ENCODE results near the gene BANF2. TPM values are rescaled to one million over a fixed set of nuclear protein-coding genes. Genes with fewer than 3 reads are reported as not detected.
A peak's percentile ranks its signal among the peaks of the same experiment; 100 is the strongest.

BANF2 gene
- total and polyA plus RNA-seq, 2 experiments from 2014 or later, result not detected

- Histone ChIP-seq H3K9me3 (ENCODE audit: low read depth) (no peaks in the 10 kb centered on the region), H2AFZ (no peak overlapping the region), H3K79me2 (ENCODE audit: insufficient read depth) (no peaks in the 10 kb centered on the region), H3K9me2 (ENCODE audit: insufficient read depth) (no peaks in the 10 kb centered on the region), H3K36me3 (ENCODE audit: low read depth) (no peaks in the 10 kb centered on the region), H3K27ac (no peak overlapping the region), H3K27me3 (replicated peaks; ENCODE audit: insufficient read depth) (peaks cover 7% of the 10 kb centered on the region), H3K4me2 (ENCODE audit: unreplicated experiment) (no peak overlapping the region), H3K9ac (no peak overlapping the region), H3K4me3 (no peak overlapping the region), H3K4me1 (ENCODE audit: insufficient read depth) (peaks cover 19% of the 10 kb centered on the region), H4K20me1 (ENCODE audit: insufficient read depth) (no peaks in the 10 kb centered on the region), H3F3A (ENCODE audit: insufficient read depth) (peaks cover 11% of the 10 kb centered on the region)
- 57 to 59% methylated on average over 5 of the region's 5 CpGs for WGBS, 2 experiments (ENCODE audit: low coverage in 1 of 2, low lambda C conversion rate in 2 of 2, missing lambda C conversion rate in 2 of 2)
- DNase-seq, result no peak
- no peak for TF ChIP-seq EZH2 (IDR thresholded peaks at IDR 0.05; ENCODE audit: insufficient read depth, poor library complexity, severe bottlenecking)
- no peak for TF ChIP-seq EZH2phosphoT487 (IDR thresholded peaks at IDR 0.05; ENCODE audit: insufficient read depth, low read depth)
- in situ Hi-C loops (cut with MboI), result no loop called here
Measured at GRCh38 chr20:17749626-17749977, 49.8 kb downstream of the BANF2 start.

- H3K9me3 ChIP-seq (ENCODE audit: low read depth), result no peaks in the 10 kb centered on the region
- peaks cover 19% of the 10 kb centered on the region for H3K4me1 ChIP-seq (ENCODE audit: insufficient read depth)
- H4K20me1 ChIP-seq (ENCODE audit: insufficient read depth), result no peaks in the 10 kb centered on the region
- H3K4me3 ChIP-seq, result no peak overlapping the region
- H3K27ac ChIP-seq, result no peak overlapping the region
- no peak overlapping the region for H2AFZ ChIP-seq
- peak; percentile 69 for DNase-seq
- WGBS, 2 experiments (ENCODE audit: low coverage in 1 of 2, low lambda C conversion rate in 2 of 2, missing lambda C conversion rate in 2 of 2), result 47% methylated on average over 13 to 15 of the region's 15 CpGs
- peaks cover 11% of the 10 kb centered on the region for H3F3A ChIP-seq (ENCODE audit: insufficient read depth)
- no peaks in the 10 kb centered on the region for H3K9me2 ChIP-seq (ENCODE audit: insufficient read depth)
- TF ChIP-seq EZH2phosphoT487 (IDR thresholded peaks at IDR 0.05; ENCODE audit: insufficient read depth, low read depth), result no peak
- no peak for TF ChIP-seq EZH2 (IDR thresholded peaks at IDR 0.05; ENCODE audit: insufficient read depth, poor library complexity, severe bottlenecking)
- H3K79me2 ChIP-seq (ENCODE audit: insufficient read depth), result no peaks in the 10 kb centered on the region
- in situ Hi-C loops (cut with MboI), result no loop called here
- no peak overlapping the region for H3K4me2 ChIP-seq (ENCODE audit: unreplicated experiment)
- H3K27me3 ChIP-seq (replicated peaks; ENCODE audit: insufficient read depth), result peaks cover 13% of the 10 kb centered on the region
- H3K9ac ChIP-seq, result no peak overlapping the region
- no peaks in the 10 kb centered on the region for H3K36me3 ChIP-seq (ENCODE audit: low read depth)
Measured at GRCh38 chr20:17749978-17750721, 50.4 kb downstream of the BANF2 start.

DNA sequence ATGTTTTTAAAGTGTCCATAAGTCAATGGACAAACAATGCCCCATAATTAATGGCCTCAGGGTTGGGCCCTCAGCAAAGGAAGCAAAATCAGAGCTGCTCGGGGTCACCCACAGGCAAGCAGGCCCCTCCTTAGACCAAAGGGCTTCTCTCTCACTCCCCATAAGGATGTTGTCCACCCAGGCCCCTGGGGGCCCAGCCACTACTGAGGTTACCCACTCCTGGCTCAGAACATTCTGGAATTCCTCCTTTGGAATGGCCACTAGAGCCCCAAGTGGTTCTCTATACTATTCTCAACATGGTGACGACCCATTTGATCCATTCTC lies 50.9 kb downstream of the BANF2 start:
- H3K9ac ChIP-seq, result no peak overlapping the region
- 89 to 93% methylated on average over 2 of the region's 2 CpGs for WGBS, 2 experiments (ENCODE audit: low coverage in 1 of 2, low lambda C conversion rate in 2 of 2, missing lambda C conversion rate in 2 of 2)

GRCh38 chr20:17751640-17752039 lies 51.9 kb downstream of the BANF2 start:
- no peak for DNase-seq
- Histone ChIP-seq H3K79me2 (ENCODE audit: insufficient read depth) (no peaks in the 10 kb centered on the region), H3K4me3 (no peak overlapping the region), H2AFZ (no peak overlapping the region), H3K27ac (no peak overlapping the region), H3F3A (ENCODE audit: insufficient read depth) (peaks cover 9% of the 10 kb centered on the region), H3K9me2 (ENCODE audit: insufficient read depth) (no peaks in the 10 kb centered on the region), H3K27me3 (replicated peaks; ENCODE audit: insufficient read depth) (peaks cover 15% of the 10 kb centered on the region), H4K20me1 (ENCODE audit: insufficient read depth) (no peaks in the 10 kb centered on the region), H3K4me1 (ENCODE audit: insufficient read depth) (peaks cover 19% of the 10 kb centered on the region), H3K9ac (no peak overlapping the region), H3K9me3 (ENCODE audit: low read depth) (no peaks in the 10 kb centered on the region), H3K4me2 (ENCODE audit: unreplicated experiment) (no peak overlapping the region), H3K36me3 (ENCODE audit: low read depth) (no peaks in the 10 kb centered on the region)
- in situ Hi-C loops (cut with MboI), result no loop called here
- TF ChIP-seq EZH2 (IDR thresholded peaks at IDR 0.05; ENCODE audit: insufficient read depth, poor library complexity, severe bottlenecking), result no peak
- TF ChIP-seq EZH2phosphoT487 (IDR thresholded peaks at IDR 0.05; ENCODE audit: insufficient read depth, low read depth), result no peak
- 71 to 77% methylated on average over 8 of the region's 8 CpGs for WGBS, 2 experiments (ENCODE audit: low coverage in 1 of 2, low lambda C conversion rate in 2 of 2, missing lambda C conversion rate in 2 of 2)

More for the DNA sequence above, 50.9 kb downstream of the BANF2 start:
- Histone ChIP-seq H3K9me3 (ENCODE audit: low read depth) (no peaks in the 10 kb centered on the region), H3K9me2 (ENCODE audit: insufficient read depth) (no peaks in the 10 kb centered on the region), H3F3A (ENCODE audit: insufficient read depth) (peaks cover 11% of the 10 kb centered on the region), H3K4me3 (no peak overlapping the region), H3K79me2 (ENCODE audit: insufficient read depth) (no peaks in the 10 kb centered on the region), H3K36me3 (ENCODE audit: low read depth) (no peaks in the 10 kb centered on the region), H3K27ac (no peak overlapping the region), H3K4me2 (ENCODE audit: unreplicated experiment) (no peak overlapping the region), H3K27me3 (replicated peaks; ENCODE audit: insufficient read depth) (peaks cover 15% of the 10 kb centered on the region), H2AFZ (no peak overlapping the region), H3K4me1 (ENCODE audit: insufficient read depth) (peaks cover 19% of the 10 kb centered on the region), H4K20me1 (ENCODE audit: insufficient read depth) (no peaks in the 10 kb centered on the region)
- in situ Hi-C loops (cut with MboI), result no loop called here
- no peak for TF ChIP-seq EZH2 (IDR thresholded peaks at IDR 0.05; ENCODE audit: insufficient read depth, poor library complexity, severe bottlenecking)
- TF ChIP-seq EZH2phosphoT487 (IDR thresholded peaks at IDR 0.05; ENCODE audit: insufficient read depth, low read depth), result no peak
- DNase-seq, result no peak

Measured in GM23248 (cell line).